BE2C (cell line): Measurements from ENCODE around the gene TGFBR3.

Experiments
- DNase-seq: peaks from one replicate; pipeline ENCODE4 v3.0.0-alpha.2; 2020
- H3K27me3 ChIP-seq: fragments of 250-450 bp; sonication (Bioruptor Pico); 2 replicates; pipeline ENCODE4 v1.5.1; 2020; ENCODE audit warnings: mild to moderate bottlenecking
- H3K36me3 ChIP-seq: fragments of 250-450 bp; sonication (Bioruptor Pico); 2 replicates; pipeline ENCODE4 v1.5.1; 2020; ENCODE audit warnings: mild to moderate bottlenecking
- H3K4me1 ChIP-seq: fragments of 250-450 bp; sonication (Bioruptor Pico); 2 replicates; pipeline ENCODE4 v1.5.1; 2020
- H3K4me3 ChIP-seq: 2 replicates; pipeline ENCODE4 v1.5.1; 2011; ENCODE audit warnings: low read depth, low read length
- H3K9me3 ChIP-seq: fragments of 250-450 bp; sonication (Bioruptor Pico); 2 replicates; pipeline ENCODE4 v1.5.1; 2020
- TF ChIP-seq, protein P1 (sequence below): IDR thresholded peaks from 2 replicates; pipeline ENCODE4 v1.5.1; 2012; ENCODE audit warnings: mild to moderate bottlenecking, low read depth, low read length

Gene TGFBR3

GRCh38 chr1:91827459-91828321 lies 58.3 kb downstream of the TGFBR3 start:
- no peaks in the 10 kb centered on the region for H3K9me3 ChIP-seq
- TF ChIP-seq, protein P1, sequence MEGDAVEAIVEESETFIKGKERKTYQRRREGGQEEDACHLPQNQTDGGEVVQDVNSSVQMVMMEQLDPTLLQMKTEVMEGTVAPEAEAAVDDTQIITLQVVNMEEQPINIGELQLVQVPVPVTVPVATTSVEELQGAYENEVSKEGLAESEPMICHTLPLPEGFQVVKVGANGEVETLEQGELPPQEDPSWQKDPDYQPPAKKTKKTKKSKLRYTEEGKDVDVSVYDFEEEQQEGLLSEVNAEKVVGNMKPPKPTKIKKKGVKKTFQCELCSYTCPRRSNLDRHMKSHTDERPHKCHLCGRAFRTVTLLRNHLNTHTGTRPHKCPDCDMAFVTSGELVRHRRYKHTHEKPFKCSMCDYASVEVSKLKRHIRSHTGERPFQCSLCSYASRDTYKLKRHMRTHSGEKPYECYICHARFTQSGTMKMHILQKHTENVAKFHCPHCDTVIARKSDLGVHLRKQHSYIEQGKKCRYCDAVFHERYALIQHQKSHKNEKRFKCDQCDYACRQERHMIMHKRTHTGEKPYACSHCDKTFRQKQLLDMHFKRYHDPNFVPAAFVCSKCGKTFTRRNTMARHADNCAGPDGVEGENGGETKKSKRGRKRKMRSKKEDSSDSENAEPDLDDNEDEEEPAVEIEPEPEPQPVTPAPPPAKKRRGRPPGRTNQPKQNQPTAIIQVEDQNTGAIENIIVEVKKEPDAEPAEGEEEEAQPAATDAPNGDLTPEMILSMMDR = no peak
- no peaks in the 10 kb centered on the region for H3K36me3 ChIP-seq
- no peak overlapping the region; the same call in 1 of the 2 replicates for H3K4me3 ChIP-seq
- no peaks in the 10 kb centered on the region for H3K27me3 ChIP-seq
- peak; percentile 14 for DNase-seq
- no peaks in the 10 kb centered on the region; the same call in 1 of the 2 replicates for H3K4me1 ChIP-seq

DNA sequence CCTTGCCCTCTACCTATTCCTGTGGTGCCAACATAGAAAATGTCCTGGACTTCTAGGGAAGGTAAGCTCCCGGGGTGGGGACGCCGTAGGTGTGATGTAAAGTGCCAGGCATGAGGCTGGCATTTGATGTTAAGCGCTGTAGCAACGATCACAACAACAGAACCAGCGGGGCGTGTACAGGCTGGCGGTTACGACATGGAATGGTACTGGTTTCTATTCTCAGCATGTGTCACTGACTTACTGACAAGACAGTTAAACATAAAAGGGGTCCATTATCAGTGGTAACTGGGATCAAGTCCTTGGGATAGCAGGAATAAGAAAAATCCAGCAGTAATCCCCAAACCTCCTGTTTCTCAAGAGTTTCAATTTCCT lies 58.9 kb downstream of the TGFBR3 start:
- H3K4me1 ChIP-seq = no peaks in the 10 kb centered on the region; the same call in 1 of the 2 replicates
- no peaks in the 10 kb centered on the region for H3K27me3 ChIP-seq
- no peaks in the 10 kb centered on the region for H3K9me3 ChIP-seq
- H3K36me3 ChIP-seq = no peaks in the 10 kb centered on the region
- TF ChIP-seq, protein P1 = no peak
- H3K4me3 ChIP-seq = no peak overlapping the region
- no peak for DNase-seq

GRCh38 chr1:91826649-91827048 lies 59.3 kb downstream of the TGFBR3 start:
- no peaks in the 10 kb centered on the region for H3K36me3 ChIP-seq
- TF ChIP-seq, protein P1 = no peak
- H3K9me3 ChIP-seq = no peaks in the 10 kb centered on the region
- H3K4me1 ChIP-seq = no peaks in the 10 kb centered on the region; the same call in 1 of the 2 replicates
- H3K4me3 ChIP-seq = no peak overlapping the region
- DNase-seq = no peak
- H3K27me3 ChIP-seq = no peaks in the 10 kb centered on the region

DNA sequence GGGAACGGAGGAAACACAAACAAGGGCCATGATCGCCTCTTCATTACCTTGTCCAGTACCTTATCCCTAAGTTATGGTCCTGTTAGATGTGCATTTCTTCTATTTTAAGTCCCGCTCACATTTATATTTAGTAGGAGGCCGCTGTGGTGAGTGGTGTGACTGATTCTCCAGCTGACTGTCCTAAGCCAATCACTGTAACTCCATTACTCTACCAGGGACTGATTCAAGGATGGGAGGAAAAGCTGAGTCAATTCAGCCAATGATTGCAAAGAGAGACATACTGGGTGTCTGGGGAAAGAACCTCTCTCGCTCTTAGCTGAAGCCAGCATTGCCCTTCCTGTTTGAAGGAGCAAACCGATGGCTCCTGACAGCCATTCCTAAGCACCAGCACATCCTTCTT lies 59.7 kb downstream of the TGFBR3 start:
- Histone ChIP-seq H3K4me3 (no peak overlapping the region), H3K9me3 (no peaks in the 10 kb centered on the region), H3K27me3 (no peaks in the 10 kb centered on the region), H3K36me3 (no peaks in the 10 kb centered on the region), H3K4me1 (no peaks in the 10 kb centered on the region; the same call in 1 of the 2 replicates)
- no peak for DNase-seq
- TF ChIP-seq, protein P1 = no peak

DNA sequence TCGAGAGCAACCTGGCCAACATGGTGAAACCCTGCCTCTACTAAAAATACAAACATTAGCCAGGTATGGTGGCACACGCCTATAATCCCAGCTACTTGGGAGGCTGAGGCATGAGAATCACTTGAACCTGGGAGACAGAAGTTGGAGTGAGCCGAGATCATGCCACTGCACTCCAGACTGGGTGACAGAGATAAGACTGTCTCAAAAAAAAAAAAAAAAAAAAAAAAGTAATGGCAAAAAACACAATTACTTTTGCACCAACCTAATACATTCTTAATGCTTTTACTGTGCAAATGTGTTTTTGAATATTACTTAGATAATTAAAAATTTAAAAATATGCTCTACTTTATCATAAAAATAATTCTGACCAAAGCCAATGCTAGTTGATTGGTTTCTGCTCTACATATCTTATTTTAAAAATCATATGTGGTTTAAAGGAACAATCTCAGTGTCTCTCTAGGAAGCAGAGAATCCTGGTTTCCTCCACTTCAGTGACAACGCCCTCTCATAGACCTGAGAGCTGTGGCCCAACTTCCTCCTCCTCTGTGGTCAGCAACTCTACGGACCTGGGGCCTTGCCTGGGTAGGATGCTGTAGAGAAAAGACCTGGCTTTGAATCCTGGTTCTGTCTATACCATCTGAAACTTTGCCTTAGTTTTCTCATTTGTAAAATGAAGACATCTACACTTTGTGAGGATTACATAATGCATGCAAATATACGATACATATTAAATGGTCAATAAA lies 64.7 kb downstream of the TGFBR3 start:
- TF ChIP-seq, protein P1 = no peak
- no peak overlapping the region for H3K4me3 ChIP-seq
- H3K9me3 ChIP-seq = no peaks in the 10 kb centered on the region
- H3K27me3 ChIP-seq = no peaks in the 10 kb centered on the region
- H3K4me1 ChIP-seq = no peaks in the 10 kb centered on the region
- no peak for DNase-seq
- no peaks in the 10 kb centered on the region for H3K36me3 ChIP-seq
